ENCODE data around the gene DUSP9. TPM values are rescaled to one million over a fixed set of nuclear protein-coding genes. Genes with fewer than 3 reads are reported as not detected.

Gene DUSP9
- total RNA-seq, 1 donor from 2014 or later = 4.1 TPM

DNA sequence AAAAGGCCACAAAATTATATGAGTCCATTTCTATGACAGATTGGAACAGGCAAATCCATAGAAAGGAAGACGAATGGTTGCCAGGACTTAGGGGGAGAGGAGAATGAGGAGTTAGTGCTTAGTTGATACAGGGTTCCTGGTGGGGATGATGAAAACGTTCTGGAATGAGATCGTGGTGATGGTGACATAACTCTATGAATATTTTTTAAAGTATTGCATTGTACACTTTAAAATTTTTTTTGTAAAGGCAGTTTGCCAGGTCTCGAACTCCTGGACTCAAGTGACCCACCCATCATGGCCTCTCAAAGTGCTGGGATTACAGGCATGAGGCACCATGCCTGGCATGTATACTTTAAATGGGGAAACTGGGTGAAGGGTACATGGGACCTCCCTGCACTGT lies 38.2 kb upstream of the DUSP9 start:
- DNase-seq (ENCODE audit: low read depth) = no peak
- TF ChIP-seq, protein P1, sequence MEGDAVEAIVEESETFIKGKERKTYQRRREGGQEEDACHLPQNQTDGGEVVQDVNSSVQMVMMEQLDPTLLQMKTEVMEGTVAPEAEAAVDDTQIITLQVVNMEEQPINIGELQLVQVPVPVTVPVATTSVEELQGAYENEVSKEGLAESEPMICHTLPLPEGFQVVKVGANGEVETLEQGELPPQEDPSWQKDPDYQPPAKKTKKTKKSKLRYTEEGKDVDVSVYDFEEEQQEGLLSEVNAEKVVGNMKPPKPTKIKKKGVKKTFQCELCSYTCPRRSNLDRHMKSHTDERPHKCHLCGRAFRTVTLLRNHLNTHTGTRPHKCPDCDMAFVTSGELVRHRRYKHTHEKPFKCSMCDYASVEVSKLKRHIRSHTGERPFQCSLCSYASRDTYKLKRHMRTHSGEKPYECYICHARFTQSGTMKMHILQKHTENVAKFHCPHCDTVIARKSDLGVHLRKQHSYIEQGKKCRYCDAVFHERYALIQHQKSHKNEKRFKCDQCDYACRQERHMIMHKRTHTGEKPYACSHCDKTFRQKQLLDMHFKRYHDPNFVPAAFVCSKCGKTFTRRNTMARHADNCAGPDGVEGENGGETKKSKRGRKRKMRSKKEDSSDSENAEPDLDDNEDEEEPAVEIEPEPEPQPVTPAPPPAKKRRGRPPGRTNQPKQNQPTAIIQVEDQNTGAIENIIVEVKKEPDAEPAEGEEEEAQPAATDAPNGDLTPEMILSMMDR (IDR thresholded peaks at IDR 0.05; ENCODE audit: insufficient read depth, low read length, poor library complexity, severe bottlenecking) = no peak
- H3K36me3 ChIP-seq (ENCODE audit: control insufficient read depth, insufficient read depth, low read length) = no peaks in the 10 kb centered on the region

DNA sequence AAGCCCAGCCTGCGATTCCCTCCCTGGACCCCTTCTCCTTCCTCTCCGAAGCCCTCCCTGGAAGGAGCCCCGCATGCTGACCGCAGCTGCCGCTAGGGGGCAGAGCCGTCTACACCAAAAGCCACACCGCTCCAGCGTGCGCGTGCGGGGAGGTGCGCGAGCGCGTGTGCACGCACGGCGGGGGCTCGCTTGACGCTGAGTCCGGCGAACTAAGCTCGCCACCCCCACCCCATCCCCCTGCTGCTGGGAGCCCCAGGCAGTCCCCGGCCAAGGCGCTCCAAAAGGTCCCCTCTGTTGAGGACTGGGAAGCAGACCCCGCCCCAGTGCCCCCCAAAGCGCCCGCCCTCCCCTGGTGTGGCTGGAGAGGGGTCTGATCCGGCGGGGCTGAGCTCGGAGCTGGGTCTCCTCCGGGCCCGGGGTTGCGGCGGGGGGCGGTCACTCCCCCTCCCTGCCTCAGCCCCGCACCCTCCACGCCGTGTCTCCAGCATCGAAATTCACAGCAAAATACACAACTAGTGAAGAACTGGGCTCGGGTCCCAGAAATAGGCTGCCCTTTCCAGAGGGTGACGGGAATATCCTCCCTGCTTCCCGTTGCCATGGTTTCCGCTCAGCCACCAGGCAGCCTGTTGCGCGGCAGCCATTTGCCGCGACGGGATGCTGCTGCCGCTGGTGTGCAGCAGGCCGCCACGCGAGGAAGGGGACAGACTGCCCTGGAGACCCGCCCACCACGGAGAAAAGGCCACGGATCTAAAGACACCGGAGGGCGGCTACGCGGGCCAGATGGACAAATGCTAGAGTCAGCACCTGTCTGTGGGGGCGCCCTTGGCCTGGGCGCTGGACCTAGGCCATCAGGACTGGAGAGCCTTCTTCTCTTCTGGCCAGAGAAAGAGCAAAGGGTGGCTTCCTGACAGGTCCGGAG lies 36.8 kb upstream of the DUSP9 start:
- Histone ChIP-seq H3K4me3 (ENCODE audit: low read depth, low read length) (peak overlapping the region; percentile 5), H3K36me3 (ENCODE audit: control insufficient read depth, insufficient read depth, low read length) (no peaks in the 10 kb centered on the region), H3K27me3 (ENCODE audit: control insufficient read depth, insufficient read depth, low read length) (peaks cover 17% of the 10 kb centered on the region)
- peak; percentile 1 for DNase-seq (ENCODE audit: low read depth)
- TF ChIP-seq, protein P1 (IDR thresholded peaks at IDR 0.05; ENCODE audit: insufficient read depth, low read length, poor library complexity, severe bottlenecking) = peak; percentile 76

More for the DNA sequence above, 38.2 kb upstream of the DUSP9 start:
- Histone ChIP-seq H3K4me3 (ENCODE audit: low read depth, low read length) (no peak overlapping the region), H3K27me3 (ENCODE audit: control insufficient read depth, insufficient read depth, low read length) (peaks cover 17% of the 10 kb centered on the region)

- TF ChIP-seq, protein P1 (IDR thresholded peaks at IDR 0.05; ENCODE audit: insufficient read depth, low read length, poor library complexity, severe bottlenecking) = no peak
- Histone ChIP-seq H3K27me3 (ENCODE audit: control insufficient read depth, insufficient read depth, low read length) (peaks cover 17% of the 10 kb centered on the region), H3K36me3 (ENCODE audit: control insufficient read depth, insufficient read depth, low read length) (no peaks in the 10 kb centered on the region), H3K4me3 (ENCODE audit: low read depth, low read length) (no peak overlapping the region)
- DNase-seq (ENCODE audit: low read depth) = no peak
Observed at GRCh38 chrX:153610836-153611213, 36.2 kb upstream of the DUSP9 start.

DNA sequence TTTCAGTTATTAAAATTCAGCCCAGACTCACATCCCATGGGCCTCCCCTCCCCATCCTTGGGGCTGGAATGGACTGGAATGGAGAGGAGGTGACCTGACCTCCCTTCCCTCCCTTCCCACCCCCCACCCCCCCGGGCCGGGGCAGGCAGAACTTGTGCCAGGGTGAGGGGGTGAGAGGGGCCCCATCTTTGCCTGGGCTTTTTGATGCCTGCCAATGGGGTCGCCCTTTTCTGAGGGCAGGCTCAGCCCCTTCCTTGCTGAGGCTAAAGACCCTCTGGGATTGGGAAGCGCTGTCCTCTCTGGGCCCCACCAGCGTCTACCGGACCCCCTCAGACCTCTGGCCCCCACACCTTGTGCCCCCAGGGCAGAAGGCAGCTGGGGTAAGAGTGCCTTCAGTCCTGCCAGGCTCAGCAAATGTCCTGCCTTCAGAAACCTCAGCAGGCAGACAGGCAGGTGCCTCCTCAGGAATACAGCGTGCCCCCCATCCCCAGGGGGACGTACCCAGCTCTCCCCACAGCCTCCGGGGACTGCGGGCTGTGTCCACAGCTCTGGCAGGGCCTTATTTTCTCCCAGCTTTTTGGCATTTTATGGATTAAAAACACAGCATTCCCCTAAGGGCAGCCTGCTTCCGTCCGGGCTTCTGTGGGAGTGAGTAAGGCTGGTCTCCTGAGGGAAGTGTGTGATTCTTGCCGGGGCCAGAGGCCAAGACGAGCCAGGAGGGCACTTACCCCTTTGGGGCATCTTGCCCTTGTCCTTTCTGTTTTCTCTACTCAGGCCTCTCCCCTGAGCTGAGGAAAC lies 35.5 kb upstream of the DUSP9 start:
- H3K36me3 ChIP-seq (ENCODE audit: control insufficient read depth, insufficient read depth, low read length) = no peaks in the 10 kb centered on the region
- TF ChIP-seq, protein P1 (IDR thresholded peaks at IDR 0.05; ENCODE audit: insufficient read depth, low read length, poor library complexity, severe bottlenecking) = no peak
- peaks cover 17% of the 10 kb centered on the region for H3K27me3 ChIP-seq (ENCODE audit: control insufficient read depth, insufficient read depth, low read length)
- no peak overlapping the region for H3K4me3 ChIP-seq (ENCODE audit: low read depth, low read length)
- no peak for DNase-seq (ENCODE audit: low read depth)

DNA sequence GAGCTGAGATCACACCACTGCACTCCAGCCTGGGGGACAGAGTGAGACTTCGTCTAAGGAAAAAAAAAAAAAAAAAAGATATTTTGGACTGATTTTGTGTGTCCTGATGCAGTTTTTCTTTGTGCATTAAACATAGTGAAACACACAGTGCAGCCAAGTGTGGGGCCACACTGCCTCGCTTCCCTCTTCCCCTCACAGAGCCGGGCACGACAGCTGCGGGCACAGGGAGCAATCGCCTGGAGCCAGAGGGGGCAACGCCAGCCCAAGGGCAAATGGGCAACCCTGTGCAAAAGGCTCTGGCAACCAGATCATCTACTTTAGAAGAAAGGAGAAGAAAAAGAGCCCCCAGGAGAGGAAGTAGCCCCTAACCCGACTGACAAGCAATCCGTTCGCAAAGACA lies 34.6 kb upstream of the DUSP9 start:
- no peak for DNase-seq (ENCODE audit: low read depth)
- TF ChIP-seq, protein P1 (IDR thresholded peaks at IDR 0.05; ENCODE audit: insufficient read depth, low read length, poor library complexity, severe bottlenecking) = no peak
- Histone ChIP-seq H3K27me3 (ENCODE audit: control insufficient read depth, insufficient read depth, low read length) (peaks cover 19% of the 10 kb centered on the region), H3K36me3 (ENCODE audit: control insufficient read depth, insufficient read depth, low read length) (no peaks in the 10 kb centered on the region), H3K4me3 (ENCODE audit: low read depth, low read length) (no peak overlapping the region)
